SJCRH30 (cell line): ENCODE data around the gene LARP4B. TPM values are rescaled to one million over a fixed set of nuclear protein-coding genes. Genes with fewer than 3 reads are reported as not detected.
A peak's percentile ranks its signal among the peaks of the same experiment; 100 is the strongest.
"Not testable (repeated sequence)": the region's sequence is repeated elsewhere in the genome, so short reads cannot be mapped to it uniquely, and the experiment has no call there.

Experiments used
- DNase-seq, 2 experiments: peaks; one replicate each; pipeline ENCODE4 v3.0.0-alpha.2; 2015 to 2020
- H3K27ac ChIP-seq: fragments of 250-450 bp; sonication (Bioruptor Pico); 2 replicates; pipeline ENCODE4 v1.5.1; 2020; ENCODE audit warnings: mild to moderate bottlenecking, moderate library complexity
- H3K27me3 ChIP-seq: fragments of 250-450 bp; sonication (Bioruptor Pico); 2 replicates; pipeline ENCODE4 v1.5.1; 2020; ENCODE audit warnings: mild to moderate bottlenecking, moderate library complexity
- H3K36me3 ChIP-seq: fragments of 250-450 bp; sonication (Bioruptor Pico); 2 replicates; pipeline ENCODE4 v1.5.1; 2020; ENCODE audit warnings: mild to moderate bottlenecking, moderate library complexity
- H3K4me1 ChIP-seq: fragments of 250-450 bp; sonication (Bioruptor Pico); 2 replicates; pipeline ENCODE4 v1.5.1; 2020; ENCODE audit warnings: mild to moderate bottlenecking, moderate library complexity
- H3K4me3 ChIP-seq: fragments of 250-450 bp; sonication (Bioruptor Pico); 2 replicates; pipeline ENCODE4 v1.5.1; 2020; ENCODE audit warnings: mild to moderate bottlenecking, moderate library complexity
- H3K9me3 ChIP-seq: fragments of 250-450 bp; sonication (Bioruptor Pico); replicated peaks from 2 replicates; pipeline ENCODE4 v1.5.1; 2020; ENCODE audit warnings: mild to moderate bottlenecking, moderate library complexity
- total RNA-seq: library from RNA; depleted of rRNA; stranded (reverse); fragments of >200 nt; shearing (Covaris generic); gene quantifications from 2 replicates; pipeline ENCODE4 v1.2.3, GENCODE V29; 2014

Gene LARP4B
- total RNA-seq, 1 experiment from 2014 or later, result 29.1 TPM

DNA sequence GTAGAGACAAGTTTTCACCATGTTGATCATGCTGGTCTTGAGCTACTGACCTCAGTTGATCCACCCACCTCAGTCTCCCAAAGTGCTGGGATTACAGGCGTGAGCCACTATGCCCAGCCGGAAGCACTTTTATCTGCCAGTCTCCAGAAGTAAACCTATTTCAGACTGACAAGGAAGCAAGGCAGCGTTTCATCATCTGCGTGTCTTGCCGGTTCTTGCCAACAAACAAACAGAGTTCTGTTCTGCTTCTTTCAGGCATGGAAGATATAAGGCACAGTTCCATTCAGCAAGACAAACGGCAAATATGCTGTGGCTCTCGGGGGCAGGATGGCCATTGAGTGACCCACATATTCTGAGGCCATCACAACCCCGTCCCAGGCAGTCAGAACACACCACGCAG is 15.5 kb upstream of the LARP4B start:
- no peak for DNase-seq
- no peaks in the 10 kb centered on the region for H3K9me3 ChIP-seq
- no peaks in the 10 kb centered on the region for H3K4me1 ChIP-seq
- no peaks in the 10 kb centered on the region for H3K36me3 ChIP-seq
- H3K27ac ChIP-seq, result no peak overlapping the region
- no peaks in the 10 kb centered on the region for H3K27me3 ChIP-seq
- no peak overlapping the region for H3K4me3 ChIP-seq

DNA sequence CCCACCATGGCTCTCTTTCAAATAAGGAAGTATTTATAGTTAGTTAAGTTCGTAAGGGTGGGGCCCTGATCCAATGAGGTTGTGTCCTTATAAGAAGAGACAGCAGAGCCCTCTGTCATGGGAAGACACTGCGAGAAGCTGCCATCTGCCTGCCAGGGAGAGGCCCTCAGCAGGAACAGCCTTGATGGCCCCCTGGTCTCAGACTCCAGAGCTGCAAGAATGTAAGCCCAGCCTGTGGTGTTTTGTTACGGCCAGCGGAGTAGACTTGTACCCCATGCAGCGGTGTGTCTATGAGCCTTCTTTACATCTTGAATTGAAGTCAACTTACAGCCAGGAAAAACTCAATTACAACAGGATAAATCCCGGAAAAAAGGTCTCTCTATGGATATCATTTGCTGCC is 14.3 kb upstream of the LARP4B start:
- Histone ChIP-seq H3K4me3 (no peak overlapping the region), H3K27me3 (no peaks in the 10 kb centered on the region), H3K9me3 (no peaks in the 10 kb centered on the region), H3K36me3 (no peaks in the 10 kb centered on the region), H3K4me1 (no peaks in the 10 kb centered on the region), H3K27ac (no peak overlapping the region)
- no peak for DNase-seq

- no peak for DNase-seq
- Histone ChIP-seq H3K36me3 (no peaks in the 10 kb centered on the region), H3K9me3 (no peaks in the 10 kb centered on the region), H3K4me3 (no peak overlapping the region), H3K27me3 (no peaks in the 10 kb centered on the region), H3K27ac (no peak overlapping the region), H3K4me1 (no peaks in the 10 kb centered on the region)
Observed at GRCh38 chr10:944034-944831, 12.7 kb upstream of the LARP4B start.

DNA sequence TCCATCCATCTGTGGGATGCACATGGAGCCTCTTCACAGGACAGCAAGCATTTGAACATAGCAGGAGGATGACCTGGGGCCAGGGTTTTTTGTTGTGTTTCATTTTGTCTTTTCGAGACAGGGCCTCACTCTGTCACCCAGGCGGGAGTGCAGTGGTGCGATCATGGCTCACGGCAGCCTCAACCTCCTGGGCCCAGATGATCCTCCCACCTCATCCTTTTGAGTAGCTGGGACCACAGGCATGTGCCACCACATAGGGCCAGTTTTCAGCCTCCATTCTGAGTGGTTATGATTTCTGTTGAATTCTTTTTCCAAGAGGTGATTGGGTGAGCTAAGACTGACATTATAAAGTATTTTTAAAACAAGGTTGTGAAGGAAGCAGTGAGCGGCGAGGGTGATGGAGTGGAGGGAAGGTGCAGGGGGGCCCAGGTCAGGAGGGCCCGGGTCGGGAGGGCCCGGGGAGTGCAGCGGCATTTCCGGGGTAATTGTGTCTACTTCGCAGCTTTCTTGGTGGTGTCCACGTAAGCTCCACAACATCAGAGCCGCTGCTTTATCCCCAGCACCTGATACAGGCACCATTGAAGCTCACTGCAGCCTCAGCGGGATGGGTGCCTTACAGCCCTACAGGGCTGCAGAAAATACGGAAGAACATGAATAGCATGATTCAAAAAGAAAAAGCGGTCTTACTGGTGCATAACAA is 12.0 kb upstream of the LARP4B start:
- H3K36me3 ChIP-seq, result no peaks in the 10 kb centered on the region
- no peaks in the 10 kb centered on the region for H3K27me3 ChIP-seq
- no peak overlapping the region for H3K4me3 ChIP-seq
- H3K9me3 ChIP-seq, result no peaks in the 10 kb centered on the region
- H3K4me1 ChIP-seq, result no peaks in the 10 kb centered on the region
- H3K27ac ChIP-seq, result no peak overlapping the region
- DNase-seq, result no peak

DNA sequence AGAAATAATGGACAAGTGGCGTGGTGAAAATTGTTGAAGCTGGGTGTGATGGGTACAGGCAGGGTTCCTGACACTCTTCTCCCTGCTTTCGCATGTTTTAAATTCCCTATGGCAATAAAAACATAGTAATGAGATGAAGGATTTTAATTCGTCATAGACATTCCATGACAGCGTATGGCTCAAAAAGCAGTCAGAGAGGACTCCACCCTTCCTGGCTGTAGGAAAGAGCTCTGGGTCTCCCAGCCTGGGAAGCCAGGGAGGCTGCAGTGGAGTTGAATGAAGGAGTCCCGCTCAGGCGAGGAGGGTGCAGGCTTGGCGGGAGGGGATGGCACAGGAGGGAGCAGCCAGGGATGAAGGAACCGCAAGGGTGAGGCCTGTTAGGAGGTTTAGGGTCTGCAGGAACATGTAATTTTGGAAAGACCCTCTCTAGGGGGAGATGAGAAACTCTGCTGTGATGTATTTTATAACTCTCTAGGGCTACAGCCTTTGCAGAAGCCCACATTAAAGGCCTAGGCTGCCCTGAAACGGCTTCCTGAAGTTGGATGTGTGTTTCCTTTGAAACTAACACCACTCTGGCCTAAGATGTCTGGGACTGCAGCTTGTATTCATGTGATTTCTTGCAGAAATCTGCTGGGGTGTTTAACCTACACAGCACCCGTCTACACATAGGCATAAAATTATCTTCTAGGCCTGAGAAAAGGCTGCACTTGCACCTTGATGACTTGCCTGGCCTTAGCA is 7.6 kb upstream of the LARP4B start:
- H3K9me3 ChIP-seq, result no peaks in the 10 kb centered on the region
- DNase-seq, result no peak
- H3K4me3 ChIP-seq, result no peak overlapping the region

GRCh38 chr10:934746-935406 is 3.4 kb upstream of the LARP4B start:
- DNase-seq, result no peak
- Histone ChIP-seq H3K4me1 (no peaks in the 10 kb centered on the region), H3K4me3 (no peak overlapping the region), H3K27me3 (no peaks in the 10 kb centered on the region), H3K9me3 (no peaks in the 10 kb centered on the region), H3K36me3 (no peaks in the 10 kb centered on the region), H3K27ac (no peak overlapping the region)

More for the DNA sequence above, 7.6 kb upstream of the LARP4B start:
- H3K27me3 ChIP-seq, result no peaks in the 10 kb centered on the region
- no peak overlapping the region for H3K27ac ChIP-seq
- H3K4me1 ChIP-seq, result no peaks in the 10 kb centered on the region
- no peaks in the 10 kb centered on the region for H3K36me3 ChIP-seq

GRCh38 chr10:934165-934564 is 2.7 kb upstream of the LARP4B start:
- H3K4me3 ChIP-seq, H3K27me3 ChIP-seq, DNase-seq, H3K9me3 ChIP-seq, H3K27ac ChIP-seq, H3K4me1 ChIP-seq, H3K36me3 ChIP-seq: not testable (repeated sequence)

DNA sequence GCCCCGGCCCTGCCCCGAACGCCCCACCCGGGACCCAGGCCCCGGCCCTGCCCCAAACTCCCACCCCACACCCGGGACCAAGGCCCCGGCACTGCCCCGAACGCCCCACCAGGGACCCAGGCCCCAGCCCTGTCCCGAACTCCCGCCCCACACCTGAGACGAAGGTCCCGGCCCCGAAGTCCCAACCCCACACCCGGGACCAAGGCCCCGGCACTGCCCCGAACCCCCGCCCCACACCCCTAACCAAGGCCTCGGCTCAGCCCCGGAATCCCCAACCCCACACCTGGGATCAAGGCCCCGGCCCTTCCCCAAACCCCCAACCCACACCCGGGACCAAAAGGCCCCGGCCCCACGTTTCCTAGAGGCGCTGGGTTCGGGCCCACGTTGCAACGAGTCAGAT is 1.1 kb upstream of the LARP4B start:
- DNase-seq, result no peak
- H3K36me3 ChIP-seq, result no peaks in the 10 kb centered on the region; the same call in 1 of the 2 replicates
- H3K27me3 ChIP-seq, result no peaks in the 10 kb centered on the region
- H3K4me1 ChIP-seq, result no peaks in the 10 kb centered on the region; the same call in 1 of the 2 replicates
- no peaks in the 10 kb centered on the region for H3K9me3 ChIP-seq
- H3K4me3 ChIP-seq, result no peak overlapping the region
- H3K27ac ChIP-seq, result no peak overlapping the region

GRCh38 chr10:930625-931325 is 730 bp downstream of the LARP4B start:
- peak overlapping the region; percentile 64 for H3K4me3 ChIP-seq
- no peak overlapping the region; the same call in 1 of the 2 replicates for H3K27ac ChIP-seq
- no peaks in the 10 kb centered on the region; the same call in 1 of the 2 replicates for H3K4me1 ChIP-seq
- H3K9me3 ChIP-seq, result no peaks in the 10 kb centered on the region
- H3K36me3 ChIP-seq, result no peaks in the 10 kb centered on the region; the same call in 1 of the 2 replicates
- peak in 1 of 2 experiments; percentile 22 for DNase-seq
- no peaks in the 10 kb centered on the region for H3K27me3 ChIP-seq

DNA sequence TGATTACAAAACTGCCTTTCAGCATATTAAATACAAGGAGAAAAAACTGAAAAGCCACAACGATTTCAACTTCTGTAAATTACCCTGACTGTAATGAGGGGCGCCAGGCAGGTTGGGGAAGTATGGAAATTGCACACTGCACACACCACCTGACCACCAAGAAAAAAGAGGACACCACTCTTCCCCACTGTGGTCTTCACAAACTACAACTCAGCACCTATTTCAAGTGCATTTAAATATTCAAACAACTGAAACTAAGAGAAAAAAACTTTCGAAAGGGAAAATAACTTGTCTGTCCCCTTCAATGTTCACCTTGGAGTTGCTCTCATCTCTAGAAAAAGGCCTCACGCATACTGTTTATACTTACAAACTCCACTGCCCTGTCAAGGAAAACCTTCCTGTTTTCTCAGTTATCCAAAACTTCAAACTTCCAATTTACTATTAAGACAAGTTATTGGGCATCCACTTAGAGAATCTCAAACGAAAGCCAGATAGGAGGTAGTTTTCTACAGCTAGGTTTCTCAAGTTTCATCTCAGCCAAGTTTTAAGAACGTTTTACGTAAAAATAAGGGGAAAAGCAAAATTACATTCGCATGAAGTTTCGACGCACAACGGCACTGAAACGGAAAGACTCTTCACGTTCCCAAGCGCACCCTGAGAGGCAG is 1.4 kb downstream of the LARP4B start:
- no peaks in the 10 kb centered on the region; the same call in 1 of the 2 replicates for H3K36me3 ChIP-seq
- no peaks in the 10 kb centered on the region for H3K27me3 ChIP-seq
- no peaks in the 10 kb centered on the region; the same call in 1 of the 2 replicates for H3K4me1 ChIP-seq
- DNase-seq, result no peak
- peak overlapping the region; percentile 64 for H3K4me3 ChIP-seq
- H3K27ac ChIP-seq, result no peak overlapping the region; the same call in 1 of the 2 replicates
- H3K9me3 ChIP-seq, result no peaks in the 10 kb centered on the region

DNA sequence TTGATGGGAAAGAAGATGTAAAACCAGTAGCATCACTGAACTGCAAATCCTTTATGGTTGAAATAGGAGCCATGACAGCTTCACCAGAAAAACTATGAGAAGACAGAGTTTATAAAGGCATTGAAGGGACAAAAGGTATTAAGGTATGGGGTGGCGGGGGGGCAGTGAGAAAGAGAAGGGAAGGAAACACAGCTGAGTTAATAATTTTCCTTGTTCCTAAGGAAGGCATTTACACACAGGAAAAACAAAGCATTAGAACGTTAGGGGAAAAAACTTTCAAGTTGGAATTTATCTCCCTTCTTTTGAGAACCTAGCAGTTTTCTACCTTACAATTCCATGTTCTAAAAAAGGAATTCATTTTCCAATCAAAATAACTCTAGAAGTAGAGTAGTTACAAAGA is 4.4 kb downstream of the LARP4B start:
- H3K9me3 ChIP-seq, result no peaks in the 10 kb centered on the region
- H3K36me3 ChIP-seq, result no peaks in the 10 kb centered on the region; the same call in 1 of the 2 replicates
- H3K27me3 ChIP-seq, result no peaks in the 10 kb centered on the region
- DNase-seq, result no peak
- H3K4me3 ChIP-seq, result no peak overlapping the region
- H3K4me1 ChIP-seq, result no peaks in the 10 kb centered on the region; the same call in 1 of the 2 replicates
- H3K27ac ChIP-seq, result no peak overlapping the region

GRCh38 chr10:926075-926698 is 5.3 kb downstream of the LARP4B start:
- H3K4me1 ChIP-seq, result no peaks in the 10 kb centered on the region; the same call in 1 of the 2 replicates
- no peaks in the 10 kb centered on the region for H3K27me3 ChIP-seq
- H3K9me3 ChIP-seq, result no peaks in the 10 kb centered on the region
- no peaks in the 10 kb centered on the region; the same call in 1 of the 2 replicates for H3K36me3 ChIP-seq
- H3K27ac ChIP-seq, result no peak overlapping the region
- DNase-seq, result no peak
- H3K4me3 ChIP-seq, result no peak overlapping the region

DNA sequence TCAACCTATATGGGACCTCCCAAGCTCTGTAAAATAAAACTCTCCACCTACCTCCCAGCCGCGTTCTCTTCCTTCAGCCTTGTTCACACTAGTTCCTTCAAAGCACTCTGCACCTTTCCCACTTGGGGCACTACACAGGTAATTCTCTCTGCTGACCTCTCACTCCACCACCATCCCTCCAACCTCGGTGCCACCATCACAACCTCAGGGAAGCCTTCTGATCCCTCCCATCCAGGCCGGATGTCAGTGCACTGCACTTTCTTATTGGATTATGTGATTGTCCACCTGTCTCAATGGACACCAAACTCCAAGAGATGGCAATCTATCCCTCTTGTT is 7.0 kb downstream of the LARP4B start:
- Histone ChIP-seq H3K27me3 (no peaks in the 10 kb centered on the region), H3K4me1 (no peaks in the 10 kb centered on the region; the same call in 1 of the 2 replicates), H3K27ac (no peak overlapping the region), H3K4me3 (no peak overlapping the region), H3K9me3 (no peaks in the 10 kb centered on the region), H3K36me3 (no peaks in the 10 kb centered on the region; the same call in 1 of the 2 replicates)
- DNase-seq, result no peak
